GM18511 (cell line): ENCODE data around the gene PAQR9.
"Not testable (repeated sequence)": the region's sequence is repeated elsewhere in the genome, so short reads cannot be mapped to it uniquely, and the experiment has no call there.

Experiments
- ATAC-seq: cut with Tn5 transposase; IDR thresholded peaks from one replicate; pipeline ENCODE4 v1.9.1; 2021; ENCODE audit warnings: mild to moderate bottlenecking, moderate library complexity; ENCODE audit not compliant: unreplicated experiment

PAQR9 gene, protein sequence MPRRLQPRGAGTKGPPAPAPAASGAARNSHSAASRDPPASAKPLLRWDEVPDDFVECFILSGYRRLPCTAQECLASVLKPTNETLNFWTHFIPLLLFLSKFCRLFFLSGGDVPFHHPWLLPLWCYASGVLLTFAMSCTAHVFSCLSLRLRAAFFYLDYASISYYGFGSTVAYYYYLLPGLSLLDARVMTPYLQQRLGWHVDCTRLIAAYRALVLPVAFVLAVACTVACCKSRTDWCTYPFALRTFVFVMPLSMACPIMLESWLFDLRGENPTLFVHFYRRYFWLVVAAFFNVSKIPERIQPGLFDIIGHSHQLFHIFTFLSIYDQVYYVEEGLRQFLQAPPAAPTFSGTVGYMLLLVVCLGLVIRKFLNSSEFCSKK

DNA sequence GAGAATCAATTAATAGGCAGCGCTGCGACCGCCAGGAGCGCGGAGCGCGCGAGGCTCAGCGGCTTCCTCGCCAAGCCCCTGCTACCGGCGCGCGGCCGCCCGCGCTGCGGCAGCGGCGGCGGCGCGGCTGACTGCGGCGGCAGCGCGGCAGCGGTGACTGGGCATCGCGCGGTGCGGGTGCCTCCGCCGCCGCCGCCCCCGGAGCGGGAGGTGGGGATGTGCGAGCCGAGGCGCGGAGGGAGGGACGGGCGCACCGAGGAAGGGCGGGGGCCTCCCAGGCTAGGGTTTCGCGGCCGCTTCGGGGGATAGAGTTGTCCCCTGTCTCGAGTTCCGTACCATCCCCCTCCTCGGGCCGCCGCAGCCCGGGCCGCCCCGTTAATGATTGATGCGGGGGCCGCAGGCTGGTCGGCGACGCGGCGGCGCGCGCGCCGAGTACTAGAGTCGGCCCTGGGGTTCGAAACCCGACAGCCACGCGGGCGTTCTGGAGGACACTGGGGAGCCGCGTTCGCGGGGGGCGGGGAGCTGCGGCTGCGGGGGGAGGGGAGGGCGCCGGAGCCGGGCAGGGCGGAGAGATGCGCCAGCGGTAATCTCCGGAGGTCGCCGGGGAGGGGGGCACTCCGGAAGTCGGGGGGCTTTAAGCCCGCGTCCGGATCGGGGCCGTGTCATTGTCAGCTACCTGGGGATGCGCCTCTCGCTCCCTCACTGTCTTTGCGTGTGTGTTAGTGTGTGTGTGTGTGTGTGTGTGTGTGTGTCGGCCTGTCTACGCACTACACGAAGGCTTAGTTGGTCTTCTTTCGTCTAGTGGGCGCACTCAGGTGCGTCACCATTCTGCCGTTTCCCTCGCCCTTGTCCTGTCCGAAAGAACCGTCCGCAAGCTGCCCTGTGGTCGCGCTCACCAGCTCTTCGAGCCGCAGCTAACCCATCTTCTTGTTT lies at the start of gene PAQR9:
Gene PAQR9 (minus strand): TSS at position 159 of the 933 bp plus-strand sequence. CDS start 338 bp downstream, outside the sequence.
- peak; percentile 63 for ATAC-seq

DNA sequence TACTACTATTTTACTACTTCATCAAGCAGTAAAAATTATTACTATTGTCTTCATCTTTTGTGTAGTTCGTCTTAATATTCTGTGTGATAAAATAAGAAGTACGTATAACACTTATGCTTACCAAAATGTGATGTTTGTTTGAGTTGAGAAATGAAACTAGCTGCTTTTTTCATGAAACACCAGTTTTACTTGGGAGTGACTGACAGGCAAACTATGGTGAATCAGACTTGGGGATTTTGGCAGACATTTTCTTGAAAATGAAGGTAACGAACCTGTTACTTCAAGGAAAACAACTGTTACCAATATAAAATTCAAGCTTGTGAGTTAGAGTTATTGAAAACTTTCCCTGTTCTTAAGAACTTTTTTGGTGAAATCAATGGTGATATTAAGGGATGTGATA lies 48.2 kb upstream of the PAQR9 start:
- ATAC-seq = no peak

DNA sequence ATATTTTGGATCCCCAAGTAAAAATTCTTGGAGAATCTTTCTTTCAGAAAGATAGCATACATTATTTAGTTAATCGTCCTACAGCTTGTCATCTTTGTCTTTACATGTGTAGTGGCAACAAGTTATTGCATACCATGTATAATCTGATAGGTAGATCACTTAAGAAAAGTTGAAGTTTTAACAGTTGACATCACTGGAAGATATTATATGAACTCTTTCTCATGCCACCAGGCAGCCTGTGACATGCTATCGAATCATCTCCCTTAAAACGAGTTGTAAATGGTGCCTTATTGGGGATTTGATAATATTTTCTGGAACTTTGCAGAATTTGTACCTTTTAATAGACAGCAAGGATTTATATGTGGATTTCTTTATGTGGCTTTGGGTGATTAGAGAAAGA lies 46.5 kb upstream of the PAQR9 start:
- ATAC-seq = no peak

DNA sequence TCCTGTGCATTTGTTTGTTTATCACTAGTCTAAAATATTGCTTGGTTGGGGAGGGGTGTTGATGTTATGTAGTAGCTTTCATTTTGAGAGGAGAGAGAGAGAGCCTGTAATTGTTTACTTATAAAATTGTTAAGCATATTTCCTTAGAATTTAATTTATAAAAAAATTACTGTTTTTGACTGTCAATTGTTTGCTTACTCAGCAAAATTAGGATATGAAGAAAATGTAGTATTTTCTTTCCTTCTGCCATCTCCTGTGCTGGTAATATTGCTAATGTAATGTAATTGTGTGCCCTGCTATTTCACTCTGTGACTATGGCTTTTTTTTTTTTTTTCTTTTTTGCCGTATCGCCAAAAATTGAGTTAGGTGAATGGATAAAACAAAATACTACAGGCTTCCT lies 41.3 kb upstream of the PAQR9 start:
- ATAC-seq = no peak

DNA sequence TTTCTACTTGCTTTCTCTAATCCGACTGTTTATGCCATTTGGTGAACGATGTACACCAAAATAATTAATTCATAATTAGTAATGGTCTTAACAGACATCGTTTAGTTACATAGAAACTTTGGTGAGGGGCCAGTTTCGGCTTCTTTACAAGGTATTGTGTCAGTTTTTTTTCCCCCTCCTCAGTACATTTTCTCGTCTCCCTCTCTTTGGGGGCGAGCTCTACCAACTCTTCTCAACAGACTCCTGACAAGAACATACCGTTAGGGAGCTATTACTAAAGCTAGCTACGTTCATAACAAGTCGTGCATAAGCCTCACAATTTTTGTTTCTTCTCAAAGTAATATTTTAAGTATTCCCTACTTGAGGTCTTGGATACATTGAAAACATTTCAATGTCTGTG lies 39.3 kb upstream of the PAQR9 start:
- ATAC-seq = no peak

DNA sequence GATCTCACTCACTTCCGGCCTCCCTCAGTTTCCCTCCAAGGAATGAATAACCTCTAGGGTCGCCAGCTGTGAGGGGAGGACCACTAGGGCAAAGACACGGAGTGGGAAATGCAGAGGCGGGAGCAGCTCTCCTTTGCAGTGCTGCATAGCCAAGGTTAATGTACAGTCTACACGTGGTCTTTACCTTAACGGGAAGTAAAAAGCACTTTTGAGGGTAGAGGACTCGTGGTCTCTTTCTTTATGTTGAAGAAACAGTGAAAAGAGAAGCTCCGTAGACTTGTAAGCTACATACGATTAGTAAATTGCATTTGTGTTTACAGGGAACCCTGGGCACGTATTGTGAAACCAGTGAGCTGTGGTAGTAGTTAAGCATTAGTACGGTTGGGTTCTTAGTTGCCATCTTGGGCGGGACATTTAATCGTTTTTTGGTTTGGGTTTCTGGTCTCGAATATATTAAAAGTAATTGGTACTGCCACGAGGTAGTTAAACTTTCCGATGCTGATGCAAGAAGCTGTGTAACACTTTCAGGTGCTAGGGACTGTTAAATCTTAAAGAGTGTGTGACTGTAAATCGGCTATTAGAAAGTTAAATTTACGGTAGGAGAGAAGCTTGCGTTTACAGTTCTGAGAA lies 38.7 kb upstream of the PAQR9 start:
- peak; percentile 39 for ATAC-seq

DNA sequence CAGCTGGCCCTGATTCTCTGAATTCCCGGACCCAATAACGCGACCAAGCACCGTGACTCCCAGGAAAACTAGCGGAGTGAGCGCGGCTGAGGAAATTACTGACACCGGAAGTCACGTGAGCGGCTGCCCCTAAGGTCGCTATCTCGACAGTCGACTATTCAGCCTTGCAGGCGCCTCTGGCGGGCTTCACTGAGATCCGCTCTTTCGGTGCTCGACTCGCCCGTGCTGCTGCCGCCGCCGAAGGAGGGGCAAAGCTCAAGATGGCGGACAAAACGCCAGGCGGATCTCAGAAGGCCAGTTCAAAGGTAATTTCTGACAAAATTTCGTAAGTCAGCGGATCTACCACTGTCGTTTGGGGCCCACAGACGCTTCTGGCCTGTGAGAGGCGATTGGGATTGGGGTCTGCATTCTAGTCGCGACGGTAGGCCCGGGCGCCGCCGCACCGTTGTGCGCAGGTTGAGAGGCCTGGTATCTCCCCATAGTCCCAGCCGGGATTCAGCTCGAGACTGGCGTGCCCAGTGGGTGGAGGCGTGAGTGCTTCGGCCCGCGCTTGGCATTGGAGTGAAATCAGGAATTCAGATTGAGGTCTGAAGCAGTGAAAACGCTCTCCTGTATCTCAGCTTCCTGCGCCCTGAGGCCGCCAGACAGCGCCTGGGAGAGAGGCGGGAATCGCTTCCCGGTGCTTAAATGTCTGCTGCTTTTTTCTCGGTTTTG lies 38.1 kb upstream of the PAQR9 start, which contains the start of gene U2SURP:
Gene U2SURP (plus strand): TSS at position 202 of the 714 bp plus-strand sequence. CDS start 59 bp downstream, at position 261.
- peak; percentile 86 for ATAC-seq

DNA sequence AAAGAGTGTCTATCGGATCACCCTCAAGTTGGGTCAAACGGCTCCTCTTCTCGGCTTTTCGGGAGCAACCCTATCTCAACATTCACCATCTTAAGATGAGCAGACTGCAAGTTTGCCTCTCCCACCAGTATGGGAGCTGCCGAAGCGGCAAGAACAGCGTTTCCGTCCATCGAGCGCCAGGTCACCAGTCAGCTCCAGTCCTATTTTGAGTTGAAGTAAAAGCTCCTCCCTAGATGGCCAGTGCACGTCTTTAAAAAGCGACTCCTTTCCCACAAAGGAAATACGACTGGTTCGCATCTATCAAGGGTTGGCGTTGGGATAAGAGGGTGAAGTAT lies 37.5 kb upstream of the PAQR9 start:
- peak; percentile 82 for ATAC-seq

DNA sequence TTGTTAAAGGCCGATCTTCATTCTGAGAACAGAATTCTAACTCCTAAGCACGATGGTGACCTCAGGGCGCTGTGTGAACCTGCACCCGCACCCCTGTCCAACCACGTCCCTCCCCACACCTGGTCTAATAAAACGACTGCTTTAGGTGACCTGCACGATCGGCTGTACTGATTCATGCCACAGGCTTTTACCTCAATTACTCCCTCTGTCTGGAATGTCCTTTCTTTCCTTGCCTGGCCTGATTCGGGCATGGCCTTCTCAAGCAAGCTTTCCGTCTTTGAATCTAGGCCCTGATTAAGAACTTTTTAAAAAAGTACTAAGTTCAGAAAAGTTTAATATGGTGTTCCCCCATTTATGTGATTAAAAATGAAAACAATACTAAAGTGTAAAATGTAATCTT lies 37.1 kb upstream of the PAQR9 start:
- ATAC-seq = no peak

DNA sequence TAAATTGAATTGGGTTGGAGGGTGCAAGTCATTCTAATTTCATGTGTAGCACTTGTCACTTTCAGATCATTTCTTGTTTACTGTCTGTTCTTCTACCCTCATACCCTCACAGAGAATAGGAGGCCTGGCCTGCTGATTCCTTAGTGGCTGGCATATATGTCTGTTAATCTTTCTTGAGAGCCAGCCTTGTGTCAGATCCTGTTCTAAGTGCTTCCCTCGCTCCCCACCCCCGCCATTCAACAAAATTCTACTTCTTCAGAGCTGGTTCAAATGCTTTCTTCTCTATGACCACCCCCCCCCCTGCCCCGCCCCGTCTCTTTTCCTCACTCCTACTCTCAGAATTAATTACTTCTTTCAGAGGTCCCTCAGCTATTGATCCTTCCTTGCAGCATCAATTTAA lies 36.4 kb upstream of the PAQR9 start:
- ATAC-seq = no peak

DNA sequence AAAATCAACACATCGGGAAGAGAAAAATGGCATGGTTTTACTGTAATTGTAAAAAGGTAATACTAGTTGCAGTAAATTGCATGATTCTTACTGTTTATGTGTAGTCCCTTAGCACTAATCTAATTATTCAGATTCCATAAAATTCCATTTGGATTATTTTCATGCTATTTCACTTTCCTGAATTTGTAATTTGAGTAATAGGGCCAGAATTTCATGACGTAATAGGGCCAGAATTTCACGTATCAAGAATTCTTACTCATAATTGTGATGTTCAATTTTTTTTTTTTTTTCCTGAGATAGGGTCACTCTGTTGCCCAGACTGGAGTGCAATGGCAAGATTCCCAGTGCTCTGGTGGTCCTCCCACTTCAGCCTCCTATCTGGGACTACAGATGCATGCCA lies 35.0 kb upstream of the PAQR9 start:
- ATAC-seq = no peak

DNA sequence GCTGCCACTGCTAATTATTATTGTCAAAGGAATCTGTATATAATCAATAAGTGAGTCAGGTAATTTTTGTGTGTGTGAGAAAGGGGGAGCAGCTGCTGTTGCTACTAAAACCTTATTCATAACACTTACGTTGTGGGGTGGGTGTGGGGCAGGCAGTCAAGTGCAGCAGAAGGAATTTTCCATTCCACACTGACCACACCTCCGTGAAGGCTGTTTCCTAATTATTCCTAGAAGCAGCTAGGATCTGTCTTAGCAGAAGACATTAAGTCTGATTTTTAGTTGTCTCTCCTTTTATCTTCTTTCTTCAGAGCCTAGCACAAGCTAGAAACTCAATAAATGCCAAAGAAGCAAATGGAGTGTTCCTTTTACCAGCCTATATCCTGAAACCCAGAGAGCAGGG lies 33.9 kb upstream of the PAQR9 start:
- ATAC-seq = no peak

DNA sequence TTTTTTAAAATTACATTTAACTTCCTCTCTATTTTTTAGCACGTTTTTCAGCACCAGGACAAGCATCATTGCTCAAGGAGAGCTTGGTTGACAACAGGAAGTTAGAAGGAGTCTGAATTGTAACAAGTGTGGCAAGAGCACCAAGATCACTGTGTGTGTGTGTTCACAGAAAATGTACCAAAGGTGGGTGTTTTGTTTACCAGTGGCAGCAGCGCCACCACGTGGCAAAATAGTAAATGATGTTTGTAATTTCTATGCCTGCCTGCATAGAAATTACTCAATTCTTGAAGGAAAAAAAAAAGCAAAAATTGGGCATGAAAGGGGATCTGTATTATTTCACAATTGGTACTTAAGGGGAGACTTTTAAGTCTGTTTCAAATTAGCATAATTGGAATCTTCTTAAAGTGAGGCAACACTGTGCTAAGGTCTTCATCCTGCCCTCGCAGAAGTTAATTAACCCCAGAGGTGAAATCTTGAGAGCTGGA lies 30.5 kb upstream of the PAQR9 start:
- peak; percentile 71 for ATAC-seq

DNA sequence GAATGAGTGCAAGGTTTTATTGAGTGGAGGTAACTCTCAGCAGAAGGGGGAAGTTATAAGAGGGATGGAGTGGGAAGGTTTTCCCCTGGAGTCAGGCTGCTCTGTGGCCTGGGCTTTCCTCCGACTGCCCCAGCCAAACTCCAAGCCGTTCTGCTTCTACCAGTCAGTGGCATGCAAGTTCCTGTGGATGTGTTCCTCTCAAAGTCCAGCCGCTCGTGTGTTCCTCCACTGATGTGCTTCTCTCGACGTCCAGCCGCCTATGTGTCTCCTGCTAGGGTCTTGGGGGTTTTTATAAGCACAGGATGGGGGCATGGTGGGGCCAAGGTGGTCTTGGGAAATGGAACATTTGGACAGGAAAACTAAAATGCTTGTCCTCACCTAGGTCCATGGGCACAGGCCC lies 28.8 kb upstream of the PAQR9 start:
- no peak for ATAC-seq

DNA sequence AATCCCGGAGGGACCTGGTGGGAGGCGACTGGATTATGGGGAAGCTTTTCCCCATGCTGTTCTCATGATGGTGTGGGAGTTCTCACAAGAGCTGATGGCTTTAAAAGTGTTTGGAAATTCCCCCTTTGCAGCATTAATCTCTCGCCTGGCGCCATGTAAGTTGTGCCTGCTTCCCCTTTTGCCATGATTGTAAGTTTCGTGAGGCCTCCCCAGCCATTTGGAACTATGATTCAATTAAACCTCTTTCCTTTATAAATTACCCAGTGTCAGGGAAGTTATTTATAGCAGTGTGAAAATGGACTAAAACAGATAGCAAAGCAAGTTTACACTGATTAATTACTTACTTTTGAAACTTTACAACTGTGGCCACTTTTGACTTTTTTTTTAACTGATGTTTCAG lies 27.2 kb upstream of the PAQR9 start:
- ATAC-seq = no peak

DNA sequence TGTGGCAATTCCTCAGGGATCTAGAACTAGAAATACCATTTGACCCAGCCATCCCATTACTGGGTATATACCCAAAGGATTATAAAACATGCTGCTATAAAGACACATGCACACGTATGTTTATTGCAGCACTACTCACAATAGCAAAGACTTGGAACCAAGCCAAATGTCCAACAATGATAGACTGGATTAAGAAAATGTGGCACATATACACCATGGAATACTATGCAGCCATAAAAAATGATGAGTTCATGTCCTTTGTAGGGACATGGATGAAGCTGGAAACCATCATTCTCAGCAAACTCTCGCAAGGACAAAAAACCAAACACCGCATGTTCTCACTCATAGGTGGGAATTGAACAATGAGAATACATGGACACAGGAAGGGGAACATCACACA lies 25.4 kb upstream of the PAQR9 start:
- ATAC-seq = not testable (repeated sequence)

DNA sequence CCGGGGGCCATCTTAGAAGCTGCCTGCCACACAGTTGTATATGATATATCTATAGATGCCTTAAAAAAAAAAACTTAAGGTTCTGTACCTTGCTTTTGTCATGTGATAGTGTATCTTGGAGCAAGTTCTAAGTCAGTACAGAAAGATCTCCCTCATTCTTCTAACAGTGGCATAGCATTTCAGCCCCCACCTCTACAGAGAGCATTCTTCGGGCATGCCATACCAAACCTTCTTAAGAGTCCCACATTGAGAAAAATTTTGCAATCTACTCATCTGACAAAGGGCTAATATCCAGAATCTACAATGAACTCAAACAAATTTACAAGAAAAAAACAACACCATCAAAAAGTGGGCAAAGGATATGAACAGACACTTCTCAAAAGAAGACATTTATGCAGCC lies 24.7 kb upstream of the PAQR9 start:
- ATAC-seq = not testable (repeated sequence)

DNA sequence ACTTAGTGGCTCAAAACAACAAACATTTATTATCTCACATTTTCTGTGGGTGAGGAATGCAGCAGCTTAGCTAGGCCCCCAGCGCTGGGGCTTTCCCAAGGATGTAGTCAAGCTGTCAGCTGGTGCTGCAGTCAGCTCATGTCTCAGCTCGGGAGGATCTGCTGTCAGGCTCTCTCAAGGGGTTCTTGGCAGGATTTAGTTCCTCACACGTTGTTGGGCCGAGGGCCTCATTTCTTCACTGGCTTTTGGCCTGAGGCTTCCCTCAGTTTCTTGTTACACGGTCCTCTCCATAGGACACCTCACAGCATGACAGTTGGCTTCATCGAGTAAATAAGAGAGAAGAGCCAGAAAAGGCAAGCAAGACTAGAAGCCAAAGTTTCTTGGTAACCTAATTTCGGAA lies 24.2 kb upstream of the PAQR9 start:
- ATAC-seq = peak; percentile 82

DNA sequence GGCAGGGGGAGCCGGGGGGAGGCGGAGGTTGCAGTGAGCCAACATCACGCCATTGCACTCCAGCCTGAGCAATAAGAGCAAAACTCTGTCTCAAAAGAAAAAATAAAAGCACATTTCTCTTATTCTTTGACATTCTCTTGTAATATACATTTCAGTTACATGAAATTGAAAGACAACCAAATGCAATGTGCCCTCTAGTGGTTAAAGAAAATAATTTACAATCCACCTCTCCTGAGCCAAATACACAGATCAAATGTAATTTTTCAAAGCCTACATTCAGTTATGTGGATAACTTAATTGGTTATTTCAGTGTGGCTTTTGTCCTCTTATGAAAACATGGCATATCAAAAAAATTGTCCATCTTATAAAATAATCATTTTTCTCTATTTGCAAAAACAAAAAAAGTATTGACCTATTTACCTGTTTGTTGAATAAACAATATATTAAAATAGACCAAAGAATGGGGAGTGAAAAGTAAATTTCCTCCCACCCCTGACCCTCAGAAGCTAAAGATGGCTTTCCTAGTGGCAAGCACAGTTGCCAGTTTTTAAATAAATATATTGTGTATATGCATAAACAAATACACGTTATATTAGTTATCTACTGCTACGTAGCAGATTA lies 23.7 kb upstream of the PAQR9 start:
- peak; percentile 62 for ATAC-seq

DNA sequence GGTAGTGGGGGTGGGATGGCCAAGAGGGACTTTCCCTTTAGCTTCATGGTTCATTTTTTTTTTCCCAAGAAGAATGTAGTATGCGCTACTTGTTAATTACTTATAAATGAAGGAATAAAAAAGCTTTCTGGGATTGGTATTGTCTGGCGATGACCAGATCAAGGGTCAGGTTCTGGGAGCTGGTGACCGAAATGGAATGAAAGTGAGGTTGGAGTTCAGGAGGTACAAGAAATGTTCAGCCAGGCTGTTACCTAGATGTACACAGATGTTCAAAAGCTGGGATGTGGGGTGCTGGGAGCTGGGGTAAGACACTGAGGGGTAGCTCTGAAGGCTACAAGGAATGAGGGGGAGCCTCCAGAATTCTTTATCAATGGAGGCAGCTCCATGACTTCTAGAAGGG lies 20.8 kb upstream of the PAQR9 start:
- no peak for ATAC-seq
